ENCODE results near the gene IL23R.

IL23R gene

DNA sequence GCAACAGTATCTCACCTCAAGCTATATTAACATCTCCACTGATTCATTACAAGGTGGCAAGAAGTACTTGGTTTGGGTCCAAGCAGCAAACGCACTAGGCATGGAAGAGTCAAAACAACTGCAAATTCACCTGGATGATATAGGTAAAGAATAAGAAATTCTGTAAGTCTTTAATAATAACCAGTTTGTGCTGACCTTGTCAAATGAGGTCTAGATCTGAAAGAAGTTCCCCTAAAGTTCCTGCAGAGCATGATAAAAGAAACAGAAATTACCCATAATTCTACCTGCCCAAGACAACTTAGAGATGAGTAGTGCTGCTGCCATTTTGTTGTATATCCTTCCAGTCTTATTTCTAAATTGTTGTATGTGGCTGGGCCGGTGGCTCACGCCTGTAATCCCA, 34.5 kb downstream of the IL23R start:
- TF ChIP-seq CTCF (IDR thresholded peaks at IDR 0.05) = no peak

DNA sequence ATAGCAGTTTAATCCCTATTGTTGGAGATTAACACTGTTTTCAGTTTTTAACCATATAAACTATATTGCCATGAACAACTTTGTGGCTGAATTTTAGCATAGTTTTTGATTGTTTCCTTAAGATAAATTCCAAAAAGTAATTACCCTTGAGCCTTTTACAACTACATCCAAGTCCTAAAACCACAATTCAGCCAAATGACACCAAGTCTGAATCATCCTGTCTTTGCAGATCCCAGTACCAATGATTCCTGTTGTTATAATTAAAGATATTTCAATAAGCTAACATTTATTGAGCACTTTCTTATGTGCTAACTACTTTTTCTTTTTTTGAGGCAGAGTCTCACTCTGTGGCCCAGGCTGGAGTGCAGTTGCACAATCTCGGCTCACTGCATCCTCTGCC, 35.6 kb downstream of the IL23R start:
- TF ChIP-seq CTCF (IDR thresholded peaks at IDR 0.05) = no peak

DNA sequence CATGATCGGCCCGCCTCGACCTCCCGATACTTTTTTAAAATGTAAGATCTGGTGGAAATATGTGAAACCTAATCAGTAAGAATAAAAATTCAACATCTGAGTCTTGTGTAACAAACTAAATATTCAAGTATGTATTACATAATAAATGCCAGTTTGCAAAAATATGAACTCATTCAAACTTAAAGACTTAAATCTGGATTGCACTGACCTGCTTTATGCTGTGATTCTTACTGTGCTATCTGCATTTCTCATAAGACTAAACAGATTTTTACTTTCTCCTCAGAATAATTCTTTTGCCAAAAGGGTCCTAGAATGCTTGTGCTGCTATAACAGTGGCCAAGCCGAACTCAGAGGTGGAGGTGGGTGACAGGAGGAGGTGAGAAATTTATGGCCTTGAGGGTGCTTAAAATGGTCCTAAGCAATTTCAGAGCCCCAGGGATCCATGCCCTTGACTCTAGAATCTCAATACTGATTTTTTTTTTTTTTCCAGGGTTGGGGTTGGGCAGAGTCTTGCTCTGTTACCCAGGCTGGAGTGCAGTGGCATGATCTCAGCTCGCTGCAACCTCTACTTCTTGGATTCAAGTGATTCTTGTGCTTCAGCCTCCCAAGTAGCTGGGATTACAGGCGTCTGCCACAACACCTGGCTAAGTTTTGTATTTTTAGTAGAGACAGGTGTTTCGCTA, 38.2 kb downstream of the IL23R start:
- TF ChIP-seq CTCF (IDR thresholded peaks at IDR 0.05) = no peak

DNA sequence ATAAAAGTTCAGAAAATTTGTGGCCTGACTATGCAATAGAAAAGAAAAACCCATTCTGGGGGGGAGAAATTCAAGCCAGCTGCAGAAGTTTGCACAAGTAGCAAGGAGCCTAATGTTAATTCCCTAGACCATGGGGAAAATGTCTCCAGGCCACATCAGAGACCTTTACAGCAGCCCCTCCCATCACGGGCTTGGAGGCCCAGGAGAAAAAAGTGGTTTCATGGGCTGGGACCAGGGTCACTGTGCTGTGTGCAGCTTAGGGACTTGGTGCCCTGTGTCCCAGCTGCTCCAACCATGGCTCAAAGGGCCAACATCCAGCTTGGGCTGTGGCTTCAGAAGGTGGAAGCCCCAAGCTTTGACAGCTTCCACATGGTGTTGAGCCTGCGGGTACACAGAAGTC, 42.0 kb downstream of the IL23R start:
- TF ChIP-seq CTCF (IDR thresholded peaks at IDR 0.05) = no peak

- TF ChIP-seq CTCF (IDR thresholded peaks at IDR 0.05) = no peak
Measured at GRCh38 chr1:67209521-67209920, 43.3 kb downstream of the IL23R start.

DNA sequence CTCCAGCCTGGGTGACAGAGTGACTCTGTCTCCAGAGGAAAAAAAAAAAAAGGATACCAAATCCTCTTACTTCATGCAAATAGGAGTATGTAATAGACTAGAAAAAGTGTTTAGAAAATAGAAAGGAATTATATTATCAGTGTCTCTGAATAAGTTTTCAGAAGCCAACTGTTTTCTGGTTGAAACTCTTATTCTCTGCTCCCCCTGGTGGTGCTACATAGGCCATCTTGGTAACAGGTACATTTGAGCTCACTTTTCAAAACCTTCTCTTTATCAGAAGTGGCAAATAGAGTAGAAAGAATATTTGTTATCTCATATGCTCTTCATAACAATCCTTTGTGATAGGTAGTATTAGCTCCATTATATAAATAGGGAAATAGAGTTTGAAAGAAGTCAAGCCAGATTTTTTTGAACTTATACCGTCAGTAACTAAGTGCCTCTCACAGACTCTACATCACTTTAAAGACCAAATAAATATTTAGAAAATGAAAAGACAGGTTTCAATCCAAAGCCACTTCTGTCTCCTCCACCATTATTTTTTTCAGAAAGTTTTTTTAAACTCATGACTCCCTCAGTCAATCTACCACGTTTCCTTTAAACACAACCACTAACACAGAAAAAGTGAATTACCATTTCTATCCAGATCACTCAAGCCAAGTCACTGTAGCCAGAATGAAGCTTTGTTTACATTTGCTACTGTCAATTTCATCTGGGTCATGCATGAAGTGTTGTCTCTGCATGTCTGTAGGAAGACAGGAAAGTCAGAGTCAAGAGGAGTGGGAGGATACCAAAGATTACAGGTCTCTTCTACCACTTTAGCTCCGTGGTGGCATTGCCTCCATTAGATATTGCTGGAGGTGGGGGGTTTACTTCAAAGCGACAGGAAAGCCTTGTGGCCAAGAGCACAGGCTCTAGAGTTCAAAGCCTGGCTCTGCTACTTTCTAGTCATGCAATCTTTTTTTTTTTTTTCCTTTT, 45.6 kb downstream of the IL23R start:
- TF ChIP-seq CTCF (IDR thresholded peaks at IDR 0.05) = peak; percentile 69

DNA sequence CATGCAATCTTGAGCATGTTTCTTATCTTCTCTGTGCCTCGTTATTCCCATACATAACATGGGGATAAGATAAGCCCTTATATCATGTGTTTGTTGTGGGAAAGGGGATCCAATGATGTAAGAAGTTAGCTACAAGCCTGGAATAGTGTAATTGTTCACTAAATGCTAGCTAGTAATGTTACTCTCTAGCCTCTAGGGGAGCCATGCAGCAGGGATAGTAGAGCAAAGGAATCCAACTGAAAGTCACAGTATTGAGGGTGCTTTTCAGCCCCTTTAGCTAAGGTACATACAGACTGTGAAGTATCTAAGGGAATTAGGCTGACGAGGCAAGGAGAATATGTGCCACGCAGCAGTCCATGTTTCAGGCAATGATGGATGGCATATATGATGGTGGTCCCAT, 46.9 kb downstream of the IL23R start:
- TF ChIP-seq CTCF (IDR thresholded peaks at IDR 0.05) = peak; percentile 66

Measured in LNCAP (cell line).